ENCODE data around the gene TRIM39.

- TF ChIP-seq CTCF (IDR thresholded peaks at IDR 0.05) (peak in 2 of 4 experiments; percentile 10 to 32), POLR2A (IDR thresholded peaks at IDR 0.05) (peak; percentile 88 to 92), POLR2AphosphoS5 (IDR thresholded peaks at IDR 0.05) (peak; percentile 80)
Measured at GRCh38 chr6:30326526-30327231, at the start of gene TRIM39.

All from gastroesophageal sphincter (tissue), 3 donors.